HepG2 (cell line): ENCODE data around the gene EIF6. TPM values are rescaled to one million over a fixed set of nuclear protein-coding genes. Genes with fewer than 3 reads are reported as not detected.

Source experiments
- AGO2 ChIP-seq: fragments of 200-400 bp; formaldehyde crosslinking; optimal IDR thresholded peaks from 2 replicates; pipeline ENCODE3; 2017; ENCODE audit warnings: mild to moderate bottlenecking, low read depth, low read length, moderate library complexity
- CSRNP2 ChIP-seq: sonication (generic); formaldehyde crosslinking; conservative IDR thresholded peaks from 2 replicates; pipeline ENCODE4 v1.8.0; 2022; ENCODE audit warnings: low read depth, missing genetic modification reagents
- DPF2 ChIP-seq: sonication (generic); formaldehyde crosslinking; IDR thresholded peaks from 2 replicates; pipeline ENCODE4 v1.4.0; 2020; ENCODE audit warnings: mild to moderate bottlenecking, low read depth, missing genetic modification reagents, borderline replicate concordance
- FLYWCH1 ChIP-seq: sonication (generic); formaldehyde crosslinking; IDR thresholded peaks from 2 replicates; pipeline ENCODE4 v1.8.1; 2023; ENCODE audit warnings: mild to moderate bottlenecking, missing genetic modification reagents
- HMGA1 ChIP-seq: sonication (generic); formaldehyde crosslinking; conservative IDR thresholded peaks from 2 replicates; pipeline ENCODE4 v1.4.0; 2020; ENCODE audit warnings: missing genetic modification reagents
- KAT7 ChIP-seq: IDR thresholded peaks from 2 replicates; pipeline ENCODE4 v1.6.1; 2018; ENCODE audit warnings: borderline replicate concordance, missing compliant biosample characterization
- KDM4B ChIP-seq: sonication (generic); formaldehyde crosslinking; IDR thresholded peaks from 2 replicates; pipeline ENCODE4 v1.4.0; 2020; ENCODE audit warnings: missing genetic modification reagents
- MZF1 ChIP-seq: sonication (generic); formaldehyde crosslinking; IDR thresholded peaks from 2 replicates; pipeline ENCODE4 v1.8.1; 2023; ENCODE audit warnings: mild to moderate bottlenecking, missing genetic modification reagents, borderline replicate concordance
- NFE2L1 ChIP-seq: sonication (generic); formaldehyde crosslinking; IDR thresholded peaks from 2 replicates; pipeline ENCODE4 v1.4.0; 2020; ENCODE audit warnings: missing genetic modification reagents, mild to moderate bottlenecking, borderline replicate concordance
- POLR2A ChIP-seq, 2 experiments: IDR thresholded peaks; 2 replicates each; pipeline ENCODE4 v1.6.1; 2011; ENCODE audit warnings: low read depth in 2 of 2, low read length in 2 of 2, mild to moderate bottlenecking in 1 of 2, moderate library complexity in 1 of 2; ENCODE audit not compliant: insufficient read depth in 1 of 2
- RBFOX2 ChIP-seq: fragments of 200-400 bp; formaldehyde crosslinking; IDR thresholded peaks from 2 replicates; pipeline ENCODE4 v1.6.1; 2017; ENCODE audit warnings: low read depth, mild to moderate bottlenecking, low read length
- SMAD1 ChIP-seq: sonication (generic); formaldehyde crosslinking; IDR thresholded peaks from 2 replicates; pipeline ENCODE4 v1.4.0; 2020; ENCODE audit warnings: missing genetic modification reagents, low read depth, mild to moderate bottlenecking, borderline replicate concordance
- SMAD3 ChIP-seq: sonication (generic); formaldehyde crosslinking; IDR thresholded peaks from 2 replicates; pipeline ENCODE4 v1.4.0; 2020; ENCODE audit warnings: missing genetic modification reagents
- SNAPC2 ChIP-seq: sonication (generic); formaldehyde crosslinking; IDR thresholded peaks from 2 replicates; pipeline ENCODE4 v1.8.1; 2022; ENCODE audit warnings: mild to moderate bottlenecking, missing genetic modification reagents
- SP2 ChIP-seq: sonication (generic); formaldehyde crosslinking; IDR thresholded peaks from 2 replicates; pipeline ENCODE4 v1.5.1; 2020; ENCODE audit warnings: mild to moderate bottlenecking, missing genetic modification reagents
- SRY ChIP-seq: sonication (generic); formaldehyde crosslinking; IDR thresholded peaks from 2 replicates; pipeline ENCODE4 v1.8.0; 2022; ENCODE audit warnings: mild to moderate bottlenecking, missing genetic modification reagents
- ZBTB44 ChIP-seq: sonication (generic); formaldehyde crosslinking; IDR thresholded peaks from 2 replicates; pipeline ENCODE4 v1.4.0; 2020; ENCODE audit warnings: missing genetic modification reagents
- ZNF121 ChIP-seq: sonication (generic); formaldehyde crosslinking; IDR thresholded peaks from 2 replicates; pipeline ENCODE4 v1.5.0; 2020; ENCODE audit warnings: mild to moderate bottlenecking, missing genetic modification reagents
- ZNF232 ChIP-seq: sonication (generic); formaldehyde crosslinking; IDR thresholded peaks from 2 replicates; pipeline ENCODE4 v1.4.0; 2020; ENCODE audit warnings: missing genetic modification reagents, borderline replicate concordance
- ZNF3 ChIP-seq: IDR thresholded peaks from 2 replicates; pipeline ENCODE4 v1.7.0; 2017; ENCODE audit warnings: inconsistent platforms
- ZNF549 ChIP-seq: sonication (generic); formaldehyde crosslinking; IDR thresholded peaks from 2 replicates; pipeline ENCODE4 v1.5.0; 2020; ENCODE audit warnings: missing genetic modification reagents
- ZNF577 ChIP-seq: sonication (generic); formaldehyde crosslinking; IDR thresholded peaks from 2 replicates; pipeline ENCODE4 v1.4.0; 2020; ENCODE audit warnings: mild to moderate bottlenecking, low read depth, missing genetic modification reagents, borderline replicate concordance
- ZNF7 ChIP-seq: IDR thresholded peaks from 2 replicates; pipeline ENCODE4 v1.6.1; 2016; ENCODE audit warnings: missing biosample characterization, missing genetic modification reagents
- polyA plus RNA-seq, 8 experiments: library from polyadenylated mRNA; depleted of rRNA in 3 of 8; stranded (reverse) in 7 of 8; unstranded in 1 of 8; fragments of >200 nt; fragmentation: Illumina TruSeq in 4 of 8; extraction: Trizol in 4 of 8; gene quantifications; 2 replicates each; pipeline versions ENCODE4 v1.2.1 to v1.2.3, GENCODE V29; 2011 to 2016; ENCODE audit warnings: low read depth in 4 of 8, missing spikeins in 1 of 8, mixed read lengths in 1 of 8; ENCODE audit not compliant: insufficient read depth in 1 of 8
- total RNA-seq, 5 experiments: library from RNA; depleted of rRNA; stranded (reverse); fragments of >200 nt; fragmentation: Illumina TruSeq; extraction: Trizol; gene quantifications; 2 replicates each; pipeline ENCODE4 v1.2.3, GENCODE V29; 2016; ENCODE audit warnings: low read depth in 1 of 5

The EIF6 gene
- total and polyA plus RNA-seq, 2 of the 13 experiments (the other 11 are each of a cell fraction or from before 2014, with no cell fraction given) = 462 to 466 TPM

GRCh38 chr20:35281506-35282101 is 3.0 kb downstream of the EIF6 start (continued):
- TF ChIP-seq ZBTB44 (CRISPR knock-in tag) (no peak), ZNF232 (CRISPR knock-in tag) (no peak), AGO2 (peak; percentile 21), KAT7 (CRISPR knock-in tag) (no peak), SP2 (CRISPR knock-in tag) (no peak), ZNF3 (CRISPR knock-in tag) (0 out of 2 replicates have a peak, but pooled peaks have one; percentile 66), MZF1 (CRISPR knock-in tag) (no peak), ZNF577 (CRISPR knock-in tag) (no peak), ZNF121 (CRISPR knock-in tag) (peak; percentile 94), POLR2A (IDR thresholded peaks at IDR 0.05; ENCODE audit: insufficient read depth in 1 of 2, low read depth in 2 of 2, low read length in 2 of 2) (peak in 1 of 2 experiments; percentile 59; a peak in 2 of 4 replicates), SMAD1 (CRISPR knock-in tag) (no peak), KDM4B (no peak), SMAD3 (CRISPR knock-in tag) (no peak), FLYWCH1 (CRISPR knock-in tag) (no peak), RBFOX2 (peak; percentile 63), CSRNP2 (CRISPR knock-in tag) (no peak), SRY (CRISPR knock-in tag) (0 out of 2 replicates have a peak, but pooled peaks have one; percentile 9), SNAPC2 (CRISPR knock-in tag) (no peak), DPF2 (CRISPR knock-in tag) (no peak), HMGA1 (CRISPR knock-in tag) (no peak), ZNF7 (CRISPR knock-in tag) (peak; percentile 80), ZNF549 (CRISPR knock-in tag) (no peak), NFE2L1 (CRISPR knock-in tag) (no peak)
